NCI-H2029 (cell line): ENCODE data around the gene TTLL12.
"Not testable (repeated sequence)": the region's sequence is repeated elsewhere in the genome, so short reads cannot be mapped to it uniquely, and the experiment has no call there.

Source experiments
- DNase-seq: peaks from one replicate; lab custom pipeline; 2025; lab: John Stamatoyannopoulos, UW

The TTLL12 gene

GRCh38 chr22:43153899-43154298 lies 33.0 kb downstream of the TTLL12 start:
- no peak for DNase-seq

GRCh38 chr22:43152357-43153071 lies 34.4 kb downstream of the TTLL12 start:
- peak; percentile 47 for DNase-seq

GRCh38 chr22:43152003-43152356 lies 35.0 kb downstream of the TTLL12 start:
- DNase-seq = no peak

- DNase-seq = no peak
These were observed 35.5 kb downstream of the TTLL12 start, which contains the start of gene TSPO for GRCh38 chr22:43151251-43152002. Gene TSPO, plus strand, starts transcription at chr22:43151559. Its CDS starts 7,680 bp downstream, at chr22:43159239.

- no peak for DNase-seq
These were observed 36.2 kb downstream of the TTLL12 start for GRCh38 chr22:43150731-43151206.

- no peak for DNase-seq
These were observed 38.4 kb downstream of the TTLL12 start for GRCh38 chr22:43148581-43148980.

- no peak for DNase-seq
These were observed 39.1 kb downstream of the TTLL12 start for GRCh38 chr22:43147821-43148220.

- not testable (repeated sequence) for DNase-seq
These were observed 40.6 kb downstream of the TTLL12 start for GRCh38 chr22:43146332-43146731.

GRCh38 chr22:43145371-43145770 lies 41.6 kb downstream of the TTLL12 start:
- DNase-seq = not testable (repeated sequence)

- DNase-seq = no peak
These were observed 42.0 kb downstream of the TTLL12 start for GRCh38 chr22:43144949-43145348.

GRCh38 chr22:43142880-43143562 lies 43.9 kb downstream of the TTLL12 start, which contains the start of gene MCAT:
Gene MCAT, minus strand, starts transcription at chr22:43143398. Its CDS starts 50 bp downstream, at chr22:43143348.
- peak; percentile 72 for DNase-seq

GRCh38 chr22:43136801-43137200 lies 50.1 kb downstream of the TTLL12 start:
- DNase-seq = no peak

- DNase-seq = no peak
These were observed 50.7 kb downstream of the TTLL12 start for GRCh38 chr22:43136255-43136654.

- no peak for DNase-seq
These were observed 51.4 kb downstream of the TTLL12 start for GRCh38 chr22:43135565-43135964.

GRCh38 chr22:43134553-43134952 lies 52.4 kb downstream of the TTLL12 start:
- no peak for DNase-seq

GRCh38 chr22:43133401-43133800 lies 53.5 kb downstream of the TTLL12 start:
- DNase-seq = no peak

GRCh38 chr22:43131773-43132501 lies 55.0 kb downstream of the TTLL12 start:
- no peak for DNase-seq

- DNase-seq = peak; percentile 21
These were observed 57.2 kb downstream of the TTLL12 start for GRCh38 chr22:43129426-43130425.

- DNase-seq = peak; percentile 68
These were observed 58.0 kb downstream of the TTLL12 start for GRCh38 chr22:43128928-43129424.

- DNase-seq = no peak
These were observed 58.8 kb downstream of the TTLL12 start for GRCh38 chr22:43128116-43128515.
